Activated CD8-positive, alpha-beta memory T cell treated with anti-CD3 and anti-CD28 coated beads, Interleukin-2, amount 50 U/mL, for 48 hours (primary cell): ENCODE measurements around the gene MEDAG.

Experiments
- DNase-seq: peaks from one replicate; pipeline ENCODE4 v3.0.0-alpha.2; 2020

MEDAG gene

DNA sequence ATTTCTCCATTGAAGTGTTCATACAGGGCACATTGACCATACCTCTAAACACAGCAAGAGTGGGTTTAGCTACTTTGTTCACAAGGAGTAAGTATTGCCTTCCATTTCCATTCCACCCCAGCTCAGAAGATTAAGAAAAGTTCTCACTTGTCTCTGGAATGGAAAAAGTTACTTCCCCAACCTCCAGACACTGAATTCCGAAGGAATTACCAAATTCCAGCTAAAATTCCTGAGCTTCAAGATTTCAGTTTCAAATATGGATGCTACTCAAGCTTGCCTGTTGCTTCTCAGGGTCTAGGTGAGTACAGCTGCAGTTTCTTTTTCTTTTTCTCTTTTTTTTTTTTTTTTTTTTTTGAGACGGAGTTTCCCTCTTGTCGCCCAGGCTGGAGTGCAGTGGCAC lies 60.0 kb downstream of the MEDAG start:
- no peak for DNase-seq

DNA sequence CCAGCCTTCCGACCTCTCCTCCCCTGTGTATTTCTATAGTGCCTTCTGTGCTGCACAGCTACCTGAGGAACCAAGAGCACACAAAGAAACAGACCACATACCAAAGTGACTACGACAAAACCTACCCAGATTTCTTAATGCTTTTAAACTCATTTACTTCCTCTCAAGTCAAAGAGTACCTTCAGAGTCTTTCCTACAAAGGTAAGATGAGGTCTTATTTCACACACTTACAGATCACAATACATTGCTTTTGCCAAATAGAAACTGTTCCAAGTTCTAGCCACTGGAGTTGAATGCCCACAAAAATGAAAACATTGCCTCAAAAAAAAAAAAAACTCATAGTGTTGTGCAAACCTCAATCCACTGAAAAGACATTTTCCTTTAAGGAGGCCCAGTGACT lies 62.8 kb downstream of the MEDAG start:
- no peak for DNase-seq

DNA sequence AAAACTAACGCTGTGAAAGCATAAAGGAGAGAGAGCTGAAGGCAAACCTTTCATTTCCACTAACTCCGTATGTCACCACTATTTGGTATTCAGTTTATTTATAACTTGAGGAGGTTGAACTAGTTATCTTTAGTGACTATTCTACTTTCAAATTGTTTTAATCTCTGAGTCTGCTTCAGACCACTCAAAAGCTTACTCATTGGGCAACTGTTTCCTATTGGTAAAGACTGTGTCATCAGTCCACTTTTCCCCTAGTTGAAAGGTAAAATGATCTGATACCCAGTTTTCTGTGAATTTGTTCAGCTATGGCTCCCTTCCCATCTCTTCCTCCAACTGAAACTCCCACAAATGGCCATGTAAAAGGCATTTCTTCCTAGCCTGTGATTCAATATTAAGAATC lies 65.5 kb downstream of the MEDAG start:
- no peak for DNase-seq

DNA sequence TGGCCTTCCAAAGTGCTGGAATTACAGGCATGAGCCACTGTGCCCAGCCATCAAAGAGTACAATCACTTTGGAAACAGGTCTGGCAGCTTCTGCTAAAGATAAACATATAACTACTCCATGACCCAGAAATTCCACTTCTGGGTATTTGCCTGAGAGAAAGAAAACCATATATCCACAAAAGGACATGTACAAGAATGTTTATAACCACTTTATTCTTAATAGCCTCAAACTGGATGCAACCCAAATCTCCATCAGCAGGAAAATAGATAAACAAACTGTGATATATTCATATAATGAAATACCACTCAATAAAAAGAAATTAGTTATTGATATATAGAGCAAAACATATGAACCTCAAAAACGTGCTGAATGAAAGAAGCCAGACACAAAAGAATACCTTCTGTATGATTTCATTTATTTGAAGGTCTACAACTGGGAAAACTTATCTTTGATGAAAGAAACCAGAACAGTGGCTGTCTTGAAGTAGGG lies 66.9 kb downstream of the MEDAG start:
- no peak for DNase-seq

DNA sequence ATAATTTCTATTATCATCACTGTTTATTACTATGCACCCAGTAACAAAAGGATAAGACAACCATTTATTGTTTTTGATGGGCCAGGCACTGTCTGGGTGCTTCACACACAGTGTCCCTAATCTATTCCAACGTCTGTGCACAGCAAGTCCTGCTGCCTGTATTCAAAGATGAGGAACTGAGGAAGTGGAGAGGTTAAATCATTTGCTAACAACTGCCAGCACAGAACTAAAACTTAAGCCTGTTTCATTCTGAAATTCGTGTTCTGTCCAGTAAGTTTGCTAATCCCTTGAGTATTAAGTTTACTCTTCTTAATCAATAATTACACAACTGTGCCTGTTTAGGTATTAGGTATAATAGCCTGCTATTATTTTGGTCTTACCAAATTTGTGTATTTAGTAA lies 68.3 kb downstream of the MEDAG start:
- DNase-seq = no peak
